ENCODE results near the gene RUNX1. TPM values are rescaled to one million over a fixed set of nuclear protein-coding genes. Genes with fewer than 3 reads are reported as not detected.

The RUNX1 gene
- total RNA-seq, 4 donors from 2014 or later = 16.2 to 34.6 (median 26.4) TPM

GRCh38 chr21:34774750-34775149, 274.4 kb downstream of the RUNX1 start:
- no peak for TF ChIP-seq CTCF (IDR thresholded peaks at IDR 0.05; ENCODE audit: low read depth)

DNA sequence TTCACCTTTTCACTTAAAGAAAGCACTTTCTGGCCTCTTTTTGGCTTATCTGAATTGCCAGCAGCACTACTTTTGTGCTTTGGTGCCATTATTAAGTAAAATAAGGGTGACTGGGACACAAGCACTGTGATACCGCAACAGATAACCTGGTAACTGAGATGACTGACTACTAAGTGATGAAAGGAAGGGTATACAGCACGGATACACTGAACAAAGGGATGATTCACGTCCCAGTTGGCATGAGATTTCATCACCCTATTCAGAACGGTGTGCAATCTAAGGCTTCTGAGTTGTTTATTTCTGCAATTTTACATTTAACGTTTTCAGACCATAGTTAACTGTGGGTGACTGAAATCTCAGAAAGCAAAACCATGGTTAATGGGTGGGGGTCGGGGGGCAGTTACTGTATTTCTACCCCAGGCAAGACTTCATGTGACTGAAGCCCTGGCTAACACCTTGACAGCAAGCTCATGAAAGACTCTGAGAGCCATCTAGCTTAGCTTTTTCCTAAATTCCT, 277.5 kb downstream of the RUNX1 start:
- TF ChIP-seq CTCF (IDR thresholded peaks at IDR 0.05; ENCODE audit: low read depth) = no peak

- no peak for TF ChIP-seq CTCF (IDR thresholded peaks at IDR 0.05; ENCODE audit: low read depth)
Measured at GRCh38 chr21:34770576-34770975, 278.5 kb downstream of the RUNX1 start.

DNA sequence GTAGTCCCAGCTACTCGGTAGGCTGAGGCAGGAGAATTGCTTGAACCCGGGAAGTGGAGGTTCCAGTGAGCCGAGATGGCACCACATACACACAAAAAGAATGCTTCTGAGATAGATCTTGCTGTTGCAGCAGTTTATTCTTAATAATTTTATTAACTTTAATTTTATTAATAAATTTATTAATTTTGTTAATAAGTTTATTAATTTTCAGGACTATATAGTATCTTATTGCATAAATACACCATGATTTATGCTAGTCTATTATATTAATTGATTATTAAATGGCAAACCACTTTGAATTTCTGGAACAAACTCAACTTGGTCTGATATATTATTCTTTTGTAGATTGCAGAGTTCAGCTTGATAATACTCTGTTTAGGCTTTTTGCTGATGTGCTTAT, 280.8 kb downstream of the RUNX1 start:
- no peak for TF ChIP-seq CTCF (IDR thresholded peaks at IDR 0.05; ENCODE audit: low read depth)

DNA sequence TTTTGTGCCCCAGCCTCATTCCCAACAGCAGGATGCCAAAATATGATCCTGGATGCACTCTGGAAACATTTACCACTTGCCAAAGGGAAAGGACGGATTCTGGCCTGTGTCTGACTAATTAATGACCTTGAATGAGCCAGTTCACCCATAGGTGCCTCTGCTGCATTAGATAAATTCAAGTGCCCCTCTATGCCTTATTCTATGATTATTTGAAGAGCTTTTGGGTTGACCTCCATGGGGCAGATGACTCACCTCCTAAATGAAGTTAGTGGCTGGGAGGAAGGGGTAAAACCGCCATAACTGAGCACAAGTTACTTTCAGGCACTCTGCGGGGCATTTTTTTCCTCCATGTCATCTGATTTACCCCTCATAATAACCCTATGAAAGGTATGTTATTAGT, 282.2 kb downstream of the RUNX1 start:
- no peak for TF ChIP-seq CTCF (IDR thresholded peaks at IDR 0.05; ENCODE audit: low read depth)

DNA sequence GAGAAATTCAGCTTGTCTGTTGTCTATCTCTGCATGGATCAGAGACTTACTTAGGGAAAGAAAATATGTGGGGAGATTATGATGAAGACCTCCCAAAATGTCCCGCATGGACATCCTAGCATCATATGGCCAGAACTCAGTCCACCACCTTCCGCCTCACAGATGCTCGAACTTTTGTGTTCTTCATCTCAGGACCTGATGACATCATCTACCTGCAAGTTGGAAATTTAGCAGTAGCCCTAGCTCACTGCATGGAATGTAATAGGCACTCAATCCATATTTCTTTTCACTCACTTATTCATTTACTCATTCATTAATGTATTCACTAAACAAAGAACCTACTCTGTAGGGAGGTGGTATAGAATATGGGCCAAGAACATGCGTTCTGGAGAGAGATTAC, 283.5 kb downstream of the RUNX1 start:
- no peak for TF ChIP-seq CTCF (IDR thresholded peaks at IDR 0.05; ENCODE audit: low read depth)

- no peak for TF ChIP-seq CTCF (IDR thresholded peaks at IDR 0.05; ENCODE audit: low read depth)
Measured at GRCh38 chr21:34764715-34765284, 284.3 kb downstream of the RUNX1 start.

Measured in subcutaneous adipose tissue (tissue), 4 donors.